GM19193 (cell line): ENCODE measurements around the gene PEAK1.

Experiments used
- POLR2A ChIP-seq: IDR thresholded peaks from 4 replicates; pipeline ENCODE4 v1.6.1; 2011; ENCODE audit not compliant: insufficient read depth, insufficient read length; ENCODE audit errors: extremely low read depth

The PEAK1 gene

DNA sequence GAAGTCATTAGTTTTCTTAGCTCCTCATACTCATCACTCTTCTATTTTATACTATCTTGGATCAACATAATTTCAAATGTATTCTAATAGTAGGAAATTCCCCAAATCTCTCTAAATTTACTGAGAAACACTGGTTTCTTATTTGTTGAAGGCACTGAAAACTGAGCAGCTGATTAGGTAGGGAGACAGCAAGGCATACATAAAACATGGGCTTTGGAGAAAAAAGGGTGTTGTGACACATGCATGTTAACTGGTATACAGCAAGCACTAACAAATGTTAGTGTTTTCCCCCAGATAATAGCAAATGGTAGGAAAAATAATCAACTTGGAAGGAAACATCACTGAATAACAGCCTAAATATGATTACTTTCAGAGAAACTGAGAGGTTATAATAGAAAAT lies 223.5 kb downstream of the PEAK1 start:
- TF ChIP-seq POLR2A: no peak

DNA sequence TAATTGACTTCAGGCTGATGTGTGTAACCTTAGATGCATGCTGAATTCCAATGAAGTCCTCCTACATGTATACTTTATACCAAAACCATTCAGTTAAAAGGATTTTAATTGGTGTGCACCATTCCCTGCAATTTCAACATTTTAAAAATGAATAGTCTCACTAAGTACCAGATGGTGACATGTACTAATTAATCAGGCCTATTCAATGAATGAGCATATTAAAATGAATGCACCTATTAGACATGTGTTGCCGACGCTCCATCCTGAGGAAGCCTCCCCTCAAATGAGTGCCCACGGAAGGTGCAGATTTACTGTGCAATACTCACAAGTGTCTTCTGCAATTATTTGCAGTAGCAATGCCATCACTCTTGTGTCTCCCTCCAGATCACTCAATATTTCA lies 224.3 kb downstream of the PEAK1 start:
- TF ChIP-seq POLR2A: no peak

DNA sequence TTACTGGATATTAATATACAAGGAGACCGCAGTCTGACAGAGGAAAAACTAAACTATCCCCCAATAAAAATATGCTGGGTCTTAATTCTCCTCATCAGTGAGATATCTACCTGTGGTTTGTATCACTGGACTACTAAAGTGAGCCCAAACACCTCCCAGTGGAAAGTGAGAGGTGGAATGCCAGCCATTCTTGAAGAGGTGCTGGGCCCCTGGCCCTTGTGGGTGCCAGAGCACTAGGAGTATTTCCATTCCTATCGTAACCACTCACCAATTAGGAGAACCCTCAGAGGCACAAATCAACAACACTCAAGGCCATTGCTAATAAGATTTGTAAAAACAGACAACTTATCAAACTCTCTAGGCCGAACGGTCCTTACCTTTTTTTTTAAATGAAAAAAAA lies 227.5 kb downstream of the PEAK1 start:
- TF ChIP-seq POLR2A: no peak

DNA sequence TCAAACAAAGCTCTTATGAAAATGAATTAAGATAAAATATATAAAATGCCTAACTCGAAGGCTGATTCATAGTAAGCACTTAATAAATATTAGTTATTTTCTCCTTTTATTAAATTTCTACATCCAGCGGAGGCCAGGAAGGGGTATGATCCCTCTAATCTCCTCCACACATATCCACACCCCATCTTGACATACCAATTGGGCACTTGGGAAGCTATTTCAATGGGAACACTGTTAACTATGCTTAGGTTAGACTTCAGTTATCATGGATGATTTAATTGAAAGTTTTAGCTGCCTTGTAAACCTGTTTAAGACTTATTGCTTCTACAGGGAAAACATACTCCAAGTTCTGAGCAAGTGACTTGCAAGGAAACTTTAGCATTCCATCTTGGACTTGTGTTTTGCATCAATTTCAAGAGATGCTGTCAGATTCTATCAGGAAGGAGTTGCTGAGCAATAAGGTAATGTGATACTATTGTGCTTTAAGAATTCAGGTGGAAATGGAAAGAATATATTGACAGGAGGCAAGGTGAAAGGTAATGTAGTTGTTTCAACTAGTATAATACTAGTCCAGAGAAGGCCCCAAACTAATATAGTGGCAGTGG lies 228.6 kb downstream of the PEAK1 start:
- no peak for TF ChIP-seq POLR2A

DNA sequence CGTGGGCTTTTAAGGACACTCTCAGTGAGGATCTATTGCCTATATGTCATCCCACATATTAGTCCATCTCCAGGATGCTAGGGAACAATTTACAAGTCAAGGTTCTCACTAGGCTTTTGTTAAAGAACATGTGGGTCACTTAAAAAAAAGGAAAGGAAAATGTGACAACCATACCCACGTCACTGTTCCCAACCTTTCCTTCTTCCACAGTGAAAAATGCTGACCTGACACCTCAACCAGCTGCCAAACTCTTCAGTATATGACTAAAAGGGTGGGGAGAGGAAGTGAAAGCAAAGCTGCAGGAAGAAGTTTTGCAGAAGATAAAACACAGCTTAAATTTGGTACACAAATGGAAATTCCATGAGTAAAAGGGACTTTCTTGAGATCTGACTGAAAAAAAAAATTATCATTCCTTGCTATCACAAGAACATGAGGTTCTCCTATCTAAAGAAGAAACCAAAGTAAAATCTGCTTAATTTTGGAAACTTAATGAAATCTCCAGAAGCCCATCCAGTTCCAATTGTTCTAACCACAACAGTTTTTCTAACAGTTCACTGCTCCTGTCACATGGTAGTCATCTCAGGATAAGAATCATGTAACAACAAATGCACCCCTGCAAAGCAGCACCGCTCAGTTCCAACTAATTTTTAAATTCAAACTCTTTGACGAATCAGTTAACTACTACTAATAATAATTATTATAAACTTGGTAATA lies 232.0 kb downstream of the PEAK1 start:
- no peak for TF ChIP-seq POLR2A

DNA sequence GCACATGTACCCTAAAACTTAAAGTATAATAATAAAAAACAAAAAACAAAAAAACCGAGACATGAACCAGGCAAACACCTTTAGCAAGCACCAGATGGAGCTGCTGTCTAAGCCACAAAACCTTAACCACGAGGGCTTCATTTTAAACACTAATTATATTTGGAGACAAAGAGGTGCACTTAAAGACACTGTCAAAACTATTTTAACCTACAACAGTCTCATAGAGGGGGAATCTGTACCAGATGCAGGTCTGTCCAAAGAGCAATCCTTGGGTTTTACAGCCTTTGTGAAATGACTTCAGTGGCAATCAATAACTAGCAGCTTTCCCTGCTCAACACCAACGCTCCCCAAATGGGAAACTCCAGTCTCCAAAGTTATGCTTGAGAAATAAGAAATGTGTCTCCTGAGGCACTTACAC lies 233.3 kb downstream of the PEAK1 start:
- no peak for TF ChIP-seq POLR2A

DNA sequence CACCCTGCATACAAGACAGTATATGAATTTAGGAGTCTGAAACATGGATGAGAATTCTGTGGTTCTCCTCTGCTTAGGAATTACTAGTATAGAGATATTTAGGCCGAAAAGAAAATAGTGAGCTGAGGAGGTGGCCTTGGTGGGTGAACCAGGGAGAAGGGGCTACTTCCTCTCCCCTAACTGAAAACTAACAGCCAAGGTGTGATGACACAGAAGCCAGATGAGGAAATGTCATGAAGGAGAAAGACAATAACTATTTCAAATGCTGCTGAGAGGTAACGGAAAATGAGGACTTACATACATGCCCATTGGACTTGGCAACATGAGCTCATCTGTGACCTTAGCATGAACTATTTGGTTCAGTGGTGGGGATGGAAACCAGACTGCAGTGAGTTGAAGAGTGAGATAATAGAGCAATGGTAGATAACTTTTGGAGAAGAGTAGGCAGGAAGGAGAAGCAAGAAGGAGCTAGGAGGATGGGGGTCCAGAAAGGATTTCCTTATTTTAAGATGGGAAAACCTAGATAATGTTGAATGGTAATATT lies 234.6 kb downstream of the PEAK1 start:
- no peak for TF ChIP-seq POLR2A

DNA sequence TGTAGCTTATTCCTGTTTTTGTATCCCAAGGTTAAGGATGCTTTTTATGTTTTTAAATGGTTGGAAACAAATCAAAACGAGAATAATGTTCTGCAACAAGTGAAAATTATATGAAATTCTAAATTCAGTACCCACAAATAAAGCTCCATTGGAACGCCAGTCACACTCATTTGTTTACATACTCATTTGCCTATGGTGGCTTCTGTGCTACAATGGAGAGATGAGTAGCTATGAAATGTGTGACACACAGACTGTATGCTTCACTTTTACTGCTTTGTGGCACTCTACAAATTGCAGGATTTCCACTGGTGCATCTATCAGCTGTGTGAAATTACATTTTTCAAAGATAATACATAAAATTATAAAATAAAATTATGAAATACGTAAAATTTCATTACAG lies 236.8 kb downstream of the PEAK1 start:
- TF ChIP-seq POLR2A: no peak

DNA sequence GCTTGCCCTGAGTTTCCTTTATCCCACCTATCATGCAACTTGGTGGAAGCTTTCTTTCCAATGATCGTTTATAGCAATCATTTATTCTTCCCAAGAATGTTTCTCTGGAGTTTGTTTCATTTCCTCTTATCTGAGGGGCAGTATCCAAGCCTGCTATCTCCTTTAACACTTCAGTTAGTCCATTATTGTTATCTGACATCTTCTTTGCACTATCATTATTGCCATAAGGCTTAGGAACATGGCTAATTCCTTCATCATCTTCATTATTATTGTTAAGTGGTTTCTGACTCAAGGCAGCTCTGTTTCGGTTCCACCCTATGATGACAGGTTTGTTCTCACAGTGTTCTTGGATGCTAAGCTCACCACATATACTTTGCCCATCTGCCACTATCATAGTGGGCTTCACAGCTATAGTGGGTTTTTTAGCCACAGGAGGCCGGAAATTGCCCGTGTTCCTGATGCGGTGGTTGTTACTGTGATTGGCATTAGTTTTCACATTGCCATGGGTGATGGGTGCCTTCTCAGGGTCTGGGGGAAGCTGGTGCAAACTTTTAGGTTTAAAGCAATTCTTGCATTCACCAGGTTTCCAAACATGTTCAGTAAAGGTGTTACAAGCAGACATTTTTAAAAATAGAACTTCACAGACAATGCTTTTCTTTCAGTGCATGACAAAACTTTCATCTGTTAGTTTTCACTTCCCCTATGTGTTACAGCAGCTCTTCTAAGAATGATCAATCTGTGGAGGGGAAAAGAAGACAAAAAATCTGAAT lies 238.4 kb downstream of the PEAK1 start:
- no peak for TF ChIP-seq POLR2A

DNA sequence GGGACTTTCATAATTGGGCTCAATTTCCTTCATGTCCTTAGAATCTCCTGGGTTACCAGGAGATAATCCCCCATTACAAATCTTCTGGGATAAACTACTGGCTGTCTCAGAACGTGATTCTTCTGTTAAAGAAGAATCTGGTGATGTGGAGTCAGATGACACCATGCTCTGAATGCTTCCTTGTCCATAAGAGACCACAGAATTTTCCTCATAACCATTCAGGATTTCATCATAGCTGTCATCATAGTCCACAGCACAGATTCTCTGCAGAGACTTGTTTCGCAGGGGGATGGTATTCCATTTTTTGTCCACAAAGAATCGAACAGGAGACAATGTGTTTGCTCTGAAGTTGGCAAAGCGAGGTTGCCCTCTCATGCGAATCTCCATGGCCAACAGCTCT lies 239.1 kb downstream of the PEAK1 start:
- no peak for TF ChIP-seq POLR2A

DNA sequence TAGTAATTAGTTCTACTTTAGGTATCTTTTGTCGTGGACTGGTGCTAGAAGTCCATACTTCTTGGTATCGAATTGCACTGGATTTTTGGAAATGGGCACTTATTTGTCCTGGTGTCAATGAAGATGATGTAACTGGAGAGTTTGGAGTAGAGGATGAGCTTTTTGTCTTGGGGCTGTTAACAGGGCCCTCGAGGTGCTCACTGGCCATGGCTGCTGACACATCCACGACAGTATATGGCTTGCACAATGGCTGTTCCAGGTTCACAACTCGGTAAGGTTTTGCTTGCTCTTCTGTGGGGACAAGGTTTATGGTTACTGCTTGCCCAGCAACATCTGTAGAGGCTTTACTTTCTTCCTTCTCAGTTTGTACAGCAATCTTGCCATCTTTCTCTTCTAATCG lies 239.6 kb downstream of the PEAK1 start:
- TF ChIP-seq POLR2A: no peak

DNA sequence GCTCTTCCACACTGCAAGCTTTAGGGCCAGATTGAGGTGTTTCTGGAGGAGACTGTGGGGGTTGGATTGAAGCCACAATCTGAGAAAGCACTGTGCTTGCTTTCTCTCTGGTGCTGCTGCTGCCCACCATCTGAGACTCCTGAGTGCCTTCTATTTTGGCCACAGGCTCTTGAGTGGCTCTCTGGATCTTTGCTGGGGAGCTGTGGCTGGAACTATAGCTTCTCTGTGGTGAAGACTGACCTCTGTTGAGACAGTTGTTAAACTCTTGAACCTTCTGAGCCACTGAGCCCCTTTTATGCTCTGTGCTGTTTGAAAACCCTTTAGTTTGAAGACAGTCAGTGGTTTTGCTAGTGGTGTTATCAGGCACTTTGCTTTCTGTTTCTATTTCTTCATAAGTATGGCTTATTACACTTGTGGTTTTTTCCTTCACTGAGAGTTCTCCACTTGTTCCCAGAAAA lies 240.3 kb downstream of the PEAK1 start:
- TF ChIP-seq POLR2A: no peak

DNA sequence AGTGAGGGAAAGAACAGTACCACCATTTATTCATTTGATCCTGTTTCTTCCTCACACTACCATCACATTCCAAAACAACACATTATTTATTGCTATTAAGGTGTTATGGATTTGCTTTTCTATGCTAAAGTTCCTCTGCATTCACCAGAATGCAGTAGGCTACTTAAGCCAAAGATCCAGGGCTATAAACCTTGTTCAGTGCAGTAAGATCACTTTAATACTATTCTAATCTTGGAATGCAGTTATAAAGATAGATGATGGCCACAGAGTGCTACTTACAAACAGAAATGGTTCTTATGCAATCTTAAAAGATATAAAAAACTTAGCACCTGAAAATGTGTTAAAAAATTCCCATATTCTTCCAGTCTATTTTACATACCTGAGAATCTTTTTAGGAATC lies 241.5 kb downstream of the PEAK1 start:
- no peak for TF ChIP-seq POLR2A

DNA sequence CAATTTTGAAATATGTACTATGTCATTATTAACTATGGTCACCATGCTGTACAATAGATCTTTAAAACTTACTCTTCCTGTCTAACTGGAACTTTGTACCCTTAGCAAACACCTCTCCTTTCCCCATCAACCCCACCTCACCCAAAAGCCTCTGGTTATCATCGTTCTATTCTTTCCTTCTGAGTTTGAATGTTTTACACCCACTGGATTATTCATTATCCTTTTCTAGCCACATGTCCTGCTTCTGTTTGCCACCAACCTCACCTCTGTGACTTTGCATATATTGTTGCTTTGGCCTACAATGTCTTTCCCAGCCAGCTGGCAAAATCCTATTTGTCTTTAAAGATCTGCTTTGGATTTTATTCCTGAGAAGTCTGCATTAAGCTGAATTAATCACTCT lies 246.4 kb downstream of the PEAK1 start:
- no peak for TF ChIP-seq POLR2A

DNA sequence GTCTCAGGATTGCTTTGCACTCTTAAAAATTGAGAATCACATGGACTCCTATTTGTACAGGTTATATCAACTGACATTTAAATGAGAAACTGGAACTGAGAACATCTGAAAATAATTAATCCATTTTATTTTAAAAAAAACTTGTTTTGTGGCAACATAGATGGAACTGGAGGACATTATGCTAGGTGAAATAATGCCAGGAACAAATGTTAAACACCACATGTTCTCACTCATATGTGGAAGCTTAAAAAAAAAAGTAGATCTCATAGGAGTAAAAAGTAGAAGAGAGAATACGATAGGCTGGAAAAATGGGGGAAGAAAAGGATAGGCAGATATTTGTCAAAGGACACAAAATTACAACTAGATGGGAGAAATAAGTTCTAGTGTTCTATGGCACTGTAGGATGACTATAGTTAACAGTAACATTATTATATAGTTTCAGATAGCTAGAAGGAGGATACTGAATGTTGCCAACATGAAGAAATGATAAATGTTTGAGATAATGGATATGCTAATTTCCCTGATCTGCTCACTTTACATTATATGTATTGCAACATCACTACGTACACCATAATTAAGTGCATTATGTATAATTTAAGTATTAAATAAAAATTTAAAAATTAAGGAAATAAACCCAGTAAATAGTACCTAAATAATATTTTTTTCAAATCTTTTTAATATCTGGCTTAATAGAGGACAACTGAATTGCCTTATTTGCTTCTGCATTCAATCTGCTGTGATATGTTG lies 248.5 kb downstream of the PEAK1 start:
- TF ChIP-seq POLR2A: no peak

DNA sequence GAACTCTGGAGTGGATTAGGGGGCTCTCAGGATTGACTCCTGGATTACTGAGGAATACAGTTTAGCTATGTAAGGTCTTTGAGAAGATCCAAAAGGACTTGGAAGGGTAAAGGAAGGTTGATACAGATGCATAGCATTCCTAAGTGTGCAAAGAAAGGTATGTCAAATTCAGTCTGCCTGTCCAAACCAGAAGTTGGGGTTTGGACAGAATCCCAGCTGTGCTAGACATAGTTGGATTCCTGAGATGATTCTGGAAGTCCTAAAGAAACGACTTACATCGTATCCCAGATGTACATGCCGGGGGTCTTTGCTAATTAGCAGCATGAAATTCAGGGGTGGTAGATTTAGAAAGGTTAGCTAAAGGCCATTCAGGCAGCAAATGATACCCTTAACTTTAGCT lies 251.3 kb downstream of the PEAK1 start:
- TF ChIP-seq POLR2A: no peak

DNA sequence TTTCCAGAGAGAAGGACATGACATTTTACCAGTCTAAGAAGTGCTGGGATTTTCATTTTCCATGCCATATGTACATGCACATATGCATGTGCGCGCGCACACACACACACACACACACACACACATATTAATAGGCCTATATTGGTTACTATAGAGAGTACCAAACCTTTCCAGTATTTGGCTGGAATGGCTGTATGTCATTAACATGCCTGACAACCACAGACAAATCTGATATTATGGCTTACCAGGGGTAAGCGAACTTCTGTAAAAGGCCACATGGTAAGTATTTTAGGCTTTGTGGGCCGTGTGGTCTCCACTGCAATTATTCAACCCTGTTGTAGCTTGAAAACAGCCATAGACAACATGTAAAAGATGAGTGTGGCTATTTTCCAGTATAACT lies 251.8 kb downstream of the PEAK1 start:
- TF ChIP-seq POLR2A: no peak
